GM13976 (cell line): ENCODE measurements around the gene FOXK2.

Source experiments
- DNase-seq: peaks from one replicate; pipeline ENCODE4 v3.0.0; 2012; ENCODE audit warnings: low spot score
- in situ Hi-C: fragments of 300-500 bp; cut with MboI; formaldehyde crosslinking; loops from one replicate; pipeline ENCODE4 v1.12.0; 2022; ENCODE audit warnings: low sequenced_read_pairs, mixed read lengths, inconsistent platforms; ENCODE audit not compliant: unreplicated experiment
- TF ChIP-seq, protein P1 (sequence below): IDR thresholded peaks from 2 replicates; pipeline ENCODE4 v1.5.1; 2012; ENCODE audit warnings: borderline replicate concordance, mild to moderate bottlenecking; ENCODE audit not compliant: insufficient read depth; ENCODE audit errors: extremely low read depth, missing control alignments, control extremely low read depth

The FOXK2 gene

DNA sequence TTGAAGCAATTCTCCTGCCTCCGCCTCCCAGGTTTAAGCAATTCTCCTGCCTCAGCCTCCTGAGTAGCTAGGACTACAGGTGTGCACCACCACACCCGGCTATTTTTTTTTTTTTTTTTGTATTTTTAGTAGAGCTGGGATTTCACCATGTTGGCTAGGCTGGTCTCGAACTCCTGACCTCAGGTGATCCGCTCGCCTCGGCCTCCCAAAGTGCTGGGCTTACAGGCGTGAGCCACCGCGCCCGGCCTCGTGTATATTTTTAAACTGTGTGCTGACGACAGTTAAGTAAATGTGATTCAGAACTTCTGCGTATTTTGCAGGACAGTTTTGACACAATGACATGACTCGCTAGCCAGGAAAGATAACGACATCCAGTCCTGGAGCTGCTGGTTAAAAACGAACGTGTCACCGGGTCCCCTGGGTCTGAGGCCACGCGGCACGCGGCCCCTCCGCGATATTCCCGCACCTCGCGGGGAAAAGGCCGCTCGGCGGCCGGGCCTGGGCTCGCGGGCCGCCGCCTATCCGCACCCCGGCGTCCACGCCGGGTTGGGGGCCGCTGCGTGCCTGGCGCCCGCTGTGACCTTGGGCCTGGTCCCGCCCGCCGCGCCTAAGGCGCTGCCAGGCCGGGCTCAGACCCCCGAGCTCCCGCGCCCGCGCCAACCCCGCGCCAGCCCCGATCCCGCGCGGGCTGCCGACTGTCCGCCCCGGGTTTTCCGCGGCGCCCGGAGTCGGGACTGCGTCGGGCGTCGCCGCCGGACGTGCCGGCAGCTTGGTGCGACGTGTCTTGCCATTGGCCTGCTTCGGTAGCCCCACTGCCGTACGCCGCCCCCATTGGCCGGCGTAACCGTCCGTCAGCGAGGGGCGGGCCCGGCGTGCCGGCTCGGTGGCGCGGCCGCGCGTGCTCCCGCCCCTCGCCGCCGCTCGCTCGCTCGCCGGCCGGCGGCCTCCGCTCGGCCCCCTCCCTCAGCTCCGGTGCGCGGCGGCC is at the start of gene FOXK2:
FOXK2 (plus strand) TSS at position 907 of the 985 bp plus-strand sequence. CDS start 157 bp downstream, outside the sequence.
- peak; percentile 100 for DNase-seq
- TF ChIP-seq, protein P1, sequence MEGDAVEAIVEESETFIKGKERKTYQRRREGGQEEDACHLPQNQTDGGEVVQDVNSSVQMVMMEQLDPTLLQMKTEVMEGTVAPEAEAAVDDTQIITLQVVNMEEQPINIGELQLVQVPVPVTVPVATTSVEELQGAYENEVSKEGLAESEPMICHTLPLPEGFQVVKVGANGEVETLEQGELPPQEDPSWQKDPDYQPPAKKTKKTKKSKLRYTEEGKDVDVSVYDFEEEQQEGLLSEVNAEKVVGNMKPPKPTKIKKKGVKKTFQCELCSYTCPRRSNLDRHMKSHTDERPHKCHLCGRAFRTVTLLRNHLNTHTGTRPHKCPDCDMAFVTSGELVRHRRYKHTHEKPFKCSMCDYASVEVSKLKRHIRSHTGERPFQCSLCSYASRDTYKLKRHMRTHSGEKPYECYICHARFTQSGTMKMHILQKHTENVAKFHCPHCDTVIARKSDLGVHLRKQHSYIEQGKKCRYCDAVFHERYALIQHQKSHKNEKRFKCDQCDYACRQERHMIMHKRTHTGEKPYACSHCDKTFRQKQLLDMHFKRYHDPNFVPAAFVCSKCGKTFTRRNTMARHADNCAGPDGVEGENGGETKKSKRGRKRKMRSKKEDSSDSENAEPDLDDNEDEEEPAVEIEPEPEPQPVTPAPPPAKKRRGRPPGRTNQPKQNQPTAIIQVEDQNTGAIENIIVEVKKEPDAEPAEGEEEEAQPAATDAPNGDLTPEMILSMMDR, result no peak
- in situ Hi-C loops, result no loop called here

DNA sequence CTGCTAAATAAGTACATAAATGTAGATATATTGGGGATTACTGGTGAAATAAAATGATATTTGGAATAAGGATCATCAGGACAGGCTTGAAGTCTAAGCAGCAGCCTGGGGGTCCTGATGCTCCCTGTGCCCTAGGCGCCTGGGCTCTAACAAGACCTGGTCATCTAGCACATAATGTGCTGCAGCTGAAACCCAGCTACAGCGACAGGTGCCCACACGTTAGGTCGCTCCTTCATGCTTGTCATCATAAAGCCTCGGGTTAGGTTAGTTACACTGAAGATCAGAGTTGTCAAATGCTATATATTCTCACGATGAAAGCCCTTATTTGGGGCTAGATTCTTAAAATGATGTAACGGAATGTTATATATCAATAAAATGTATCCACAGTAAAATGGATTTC is 49.5 kb upstream of the FOXK2 start:
- in situ Hi-C loops, result no loop called here
- no peak for DNase-seq
- TF ChIP-seq, protein P1, result no peak

DNA sequence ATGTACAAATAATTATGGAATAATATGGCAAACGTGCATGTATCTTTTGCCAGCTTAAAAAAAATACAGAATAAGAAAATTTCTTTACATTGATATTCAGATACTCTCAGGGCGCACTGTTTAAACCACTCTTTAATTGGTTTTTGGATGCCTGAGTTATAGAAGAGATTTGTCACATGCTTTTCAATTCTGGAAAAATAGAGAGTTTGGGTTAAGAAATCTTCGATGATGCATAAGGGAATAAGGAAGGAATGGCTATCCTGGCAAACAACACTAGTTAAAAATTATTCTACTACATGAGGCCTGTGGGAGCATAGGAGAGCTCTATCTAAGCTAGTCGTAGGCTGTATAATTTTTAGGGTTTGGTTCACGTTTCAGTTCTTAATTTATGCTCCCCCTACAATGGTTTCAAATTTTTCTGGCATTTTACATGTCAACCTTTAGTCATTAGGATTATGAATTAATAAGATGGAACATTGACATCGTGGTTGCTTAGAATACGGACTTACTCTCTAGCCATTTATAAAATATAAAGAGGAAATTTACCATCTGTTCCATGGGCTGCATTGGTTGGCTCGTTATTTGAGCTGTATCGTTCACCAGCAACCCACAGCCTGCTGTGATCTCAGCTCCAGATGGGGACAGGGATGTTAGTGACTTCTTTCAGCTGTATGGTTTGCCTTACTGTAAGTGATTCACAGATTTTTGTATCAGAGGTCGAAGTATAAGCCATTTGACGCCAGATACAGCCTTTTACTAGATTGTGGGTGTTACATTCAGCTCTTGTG is 45.1 kb upstream of the FOXK2 start:
- TF ChIP-seq, protein P1, result no peak
- in situ Hi-C loops, result no loop called here
- DNase-seq, result no peak

DNA sequence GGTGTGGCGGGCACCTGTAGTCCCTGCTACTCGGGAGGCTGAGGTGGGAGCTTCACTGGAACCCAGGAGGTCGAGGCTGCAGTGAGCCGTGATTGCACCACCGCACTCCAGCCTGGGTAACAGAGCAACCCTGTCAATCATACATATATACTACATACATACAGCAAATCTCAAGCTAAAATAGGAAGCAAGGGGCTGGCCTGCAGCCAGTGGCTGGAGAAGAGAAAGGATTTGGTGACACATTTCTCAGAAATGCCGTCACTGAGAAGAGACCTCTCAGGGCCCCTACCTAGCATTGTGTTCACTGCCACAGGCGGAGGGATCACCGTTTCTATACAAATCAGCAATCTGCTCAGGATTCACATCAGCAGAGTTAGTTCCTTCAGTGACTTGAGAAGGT is 44.1 kb upstream of the FOXK2 start:
- in situ Hi-C loops, result no loop called here
- no peak for DNase-seq
- TF ChIP-seq, protein P1, result no peak

DNA sequence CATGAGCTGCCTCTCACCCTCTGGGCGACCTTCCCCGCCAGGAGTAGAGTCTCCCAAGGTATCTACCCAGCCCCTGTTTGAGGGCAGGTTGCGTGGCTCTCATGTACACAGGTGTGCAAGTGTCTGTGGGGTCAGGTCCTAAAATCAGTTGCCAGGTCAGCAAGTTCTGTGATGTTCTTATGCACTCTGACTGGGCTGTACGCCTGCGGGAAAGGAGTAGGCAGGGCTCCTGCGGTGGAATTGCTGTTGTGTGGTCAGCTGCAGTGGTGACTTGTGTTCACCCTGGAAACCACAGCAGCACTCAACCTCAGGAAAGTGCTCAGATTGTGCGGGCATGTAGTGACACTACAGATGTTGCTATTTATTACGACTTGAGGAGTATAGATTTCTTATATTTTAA is 41.6 kb upstream of the FOXK2 start:
- in situ Hi-C loops, result no loop called here
- no peak for DNase-seq
- TF ChIP-seq, protein P1, result no peak

DNA sequence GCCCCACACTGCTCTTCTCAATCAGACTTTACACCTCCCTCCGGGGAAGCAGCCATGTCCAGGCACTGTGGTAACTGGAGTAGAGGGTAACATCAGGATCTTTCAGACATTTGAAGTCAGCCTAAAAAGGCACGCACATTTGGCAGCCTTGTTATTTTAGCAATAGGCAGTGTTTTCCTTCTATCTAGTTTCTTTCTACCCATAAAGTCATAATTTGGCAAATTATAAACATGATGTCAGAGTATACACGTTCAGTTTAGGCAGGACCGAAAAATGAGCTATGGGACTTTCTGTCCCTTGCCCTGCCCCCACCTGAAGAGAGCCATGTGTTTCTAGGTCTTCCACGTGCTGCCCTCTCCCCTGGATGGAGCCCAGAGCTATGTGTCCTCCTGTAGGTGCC is 39.9 kb upstream of the FOXK2 start:
- TF ChIP-seq, protein P1, result no peak
- in situ Hi-C loops, result no loop called here
- DNase-seq, result no peak
